MV-4-11 (cell line): ENCODE data around the gene DR1.
"Not testable (repeated sequence)": the region's sequence is repeated elsewhere in the genome, so short reads cannot be mapped to it uniquely, and the experiment has no call there.

Experiments used
- DNase-seq: peaks from one replicate; lab custom pipeline; 2025; lab: John Stamatoyannopoulos, UW

Gene DR1

DNA sequence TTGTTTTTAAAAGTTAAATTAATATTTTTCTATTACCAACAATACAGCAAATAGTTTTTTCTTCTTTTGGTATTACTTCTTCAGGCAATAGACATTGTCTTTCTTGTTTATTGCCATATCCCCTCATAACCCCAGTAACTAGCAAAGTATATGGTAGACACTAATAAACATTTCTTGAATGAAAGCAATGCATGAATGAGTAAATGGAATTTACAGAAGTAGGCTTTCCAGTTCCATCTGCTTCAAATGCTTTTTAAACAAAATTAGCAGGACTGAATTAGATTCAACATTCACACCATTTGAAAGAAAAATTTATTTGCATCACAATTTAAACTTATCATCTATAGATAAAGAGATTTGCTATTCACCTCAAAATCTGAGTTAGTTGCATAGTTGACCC, 5.6 kb upstream of the DR1 start:
- DNase-seq, result no peak

DNA sequence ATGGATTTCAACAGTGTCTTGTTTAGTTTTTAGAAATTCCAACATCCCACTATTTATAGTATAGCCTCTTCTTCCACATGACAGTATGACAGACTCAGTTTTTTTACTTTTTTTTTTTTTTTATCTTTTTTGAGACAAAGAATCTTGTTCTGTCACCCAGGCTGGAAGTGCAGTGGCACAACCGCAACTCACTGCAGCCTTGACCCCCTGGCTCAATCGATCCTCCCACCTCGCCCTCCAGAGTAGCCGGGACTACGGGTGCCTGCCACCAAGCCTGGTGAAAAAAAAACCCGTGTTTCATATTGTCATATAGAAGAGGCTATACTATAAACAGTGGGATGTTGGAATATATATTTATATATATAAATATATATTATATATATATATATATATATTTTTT, 1.2 kb upstream of the DR1 start:
- no peak for DNase-seq

DNA sequence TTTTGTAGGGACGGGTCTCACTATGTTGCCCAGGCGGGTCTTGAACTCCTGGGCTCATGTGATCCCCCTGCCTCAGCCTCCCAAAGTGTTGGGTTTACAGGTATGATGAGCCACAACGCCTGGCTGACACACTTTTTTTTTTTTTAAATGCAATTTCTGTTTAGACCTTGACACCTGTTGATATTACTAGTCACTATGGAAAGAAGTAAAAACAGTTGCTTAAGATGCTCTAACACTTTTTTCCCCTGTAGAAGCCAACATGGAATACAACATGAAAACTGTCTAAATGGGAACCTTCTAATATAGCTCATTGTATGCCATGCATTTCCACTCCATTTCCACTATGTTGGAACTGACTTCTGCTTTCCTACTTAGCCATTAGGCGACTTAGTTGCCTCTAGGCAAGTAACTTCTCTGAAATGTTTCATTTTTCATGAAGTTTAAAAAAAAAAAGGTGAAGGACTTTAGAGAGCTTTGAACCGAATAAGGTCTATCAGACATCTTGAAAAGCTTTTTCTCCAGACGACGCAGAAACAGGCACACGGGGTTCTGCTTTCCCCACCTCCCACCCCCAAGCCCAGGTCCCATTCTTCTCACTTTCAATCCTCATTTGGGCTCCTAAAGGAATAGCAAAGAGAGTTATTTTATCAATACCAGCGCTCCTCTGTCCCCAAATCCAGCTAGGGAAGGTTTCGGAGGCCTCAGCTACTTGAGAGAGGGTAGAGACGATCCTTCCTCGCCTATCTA, 648 bp upstream of the DR1 start:
- DNase-seq, result peak; percentile 61

GRCh38 chr1:93346421-93346993, 800 bp downstream of the DR1 start:
- peak; percentile 16 for DNase-seq

GRCh38 chr1:93347334-93347899, 1.7 kb downstream of the DR1 start:
- no peak for DNase-seq

- no peak for DNase-seq
Measured at GRCh38 chr1:93348104-93348728, 2.5 kb downstream of the DR1 start.

DNA sequence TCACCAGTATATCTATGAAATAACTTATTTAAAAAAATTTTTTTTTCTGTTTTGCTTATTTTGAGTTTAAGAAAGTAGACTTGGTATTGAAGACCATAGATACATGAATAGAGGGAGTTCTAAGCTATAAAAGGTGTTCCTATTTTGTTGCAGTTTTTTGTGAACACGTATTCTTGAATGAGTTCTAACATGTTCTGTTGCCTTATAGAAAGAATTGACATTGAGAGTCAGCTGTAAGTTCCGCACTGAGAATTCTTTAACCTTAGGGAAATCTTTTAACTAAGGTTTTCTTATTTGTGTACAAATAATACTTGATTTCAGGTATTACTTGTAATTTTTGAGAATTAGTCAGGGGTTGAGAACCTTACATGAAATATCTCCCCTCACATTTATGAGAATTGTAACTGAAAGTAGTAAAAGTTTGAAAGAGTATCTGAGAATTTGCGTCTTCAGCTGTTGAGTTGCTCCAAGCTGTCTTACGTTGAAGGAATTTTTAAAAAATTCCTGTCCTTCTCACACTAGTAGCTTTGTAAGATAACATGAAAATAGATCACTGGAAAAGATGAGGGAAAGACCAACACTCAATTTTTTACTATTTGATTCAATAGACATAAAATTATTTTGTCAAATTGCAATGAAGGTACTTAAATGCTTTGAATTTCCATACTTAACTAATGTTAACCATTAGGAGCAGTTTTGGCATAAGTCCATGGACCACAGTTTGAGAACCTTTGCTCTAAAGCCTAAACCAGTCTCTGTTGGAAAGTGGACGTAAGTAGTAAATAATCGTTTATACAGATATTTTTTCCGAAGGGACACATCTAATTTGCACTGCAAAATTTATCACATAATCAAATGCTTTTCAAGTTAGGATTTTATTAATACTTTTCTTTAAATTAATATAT, 3.8 kb downstream of the DR1 start:
- no peak for DNase-seq

DNA sequence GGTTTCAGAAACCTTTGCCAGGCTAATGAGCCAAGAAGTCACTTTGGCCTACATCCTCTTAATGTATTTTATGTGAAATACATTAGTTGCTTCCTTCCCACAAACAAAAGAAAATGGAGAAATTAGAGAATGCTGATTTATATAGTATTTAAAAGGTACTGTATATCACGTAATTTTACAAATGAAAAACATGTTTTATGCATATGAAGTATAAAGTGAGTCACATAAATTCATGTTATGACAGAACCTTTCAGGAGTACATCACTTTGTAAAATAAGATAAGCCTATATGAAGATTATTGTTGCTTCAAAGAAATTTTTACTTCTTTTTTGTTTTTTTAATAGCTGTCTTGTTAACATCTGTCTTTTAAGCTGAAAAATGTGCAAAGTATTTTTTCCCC, 4.6 kb downstream of the DR1 start:
- no peak for DNase-seq

GRCh38 chr1:93350875-93351274, 5.2 kb downstream of the DR1 start:
- DNase-seq, result no peak

- not testable (repeated sequence) for DNase-seq
Measured at GRCh38 chr1:93351346-93351745, 5.6 kb downstream of the DR1 start.

- no peak for DNase-seq
Measured at GRCh38 chr1:93352376-93352775, 6.7 kb downstream of the DR1 start.

DNA sequence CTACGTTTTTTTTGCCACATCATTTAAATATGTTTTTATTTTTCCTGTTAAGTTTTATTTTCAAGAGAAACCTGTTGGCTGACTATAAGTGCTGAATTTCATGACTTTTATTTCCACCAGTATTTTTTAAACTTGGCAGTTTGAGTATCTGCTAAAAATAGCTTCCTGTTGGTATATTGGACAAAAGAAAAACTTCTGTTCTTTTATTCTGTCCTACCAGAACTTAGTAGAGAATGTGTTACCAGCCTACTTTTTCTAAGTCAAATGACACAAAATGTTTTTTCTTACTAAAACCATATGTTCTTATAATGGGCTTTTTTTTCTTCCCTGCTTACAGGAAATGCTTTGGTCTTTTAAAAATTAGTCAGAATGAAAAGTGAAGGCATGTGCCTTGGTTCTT, 7.6 kb downstream of the DR1 start:
- DNase-seq, result no peak

DNA sequence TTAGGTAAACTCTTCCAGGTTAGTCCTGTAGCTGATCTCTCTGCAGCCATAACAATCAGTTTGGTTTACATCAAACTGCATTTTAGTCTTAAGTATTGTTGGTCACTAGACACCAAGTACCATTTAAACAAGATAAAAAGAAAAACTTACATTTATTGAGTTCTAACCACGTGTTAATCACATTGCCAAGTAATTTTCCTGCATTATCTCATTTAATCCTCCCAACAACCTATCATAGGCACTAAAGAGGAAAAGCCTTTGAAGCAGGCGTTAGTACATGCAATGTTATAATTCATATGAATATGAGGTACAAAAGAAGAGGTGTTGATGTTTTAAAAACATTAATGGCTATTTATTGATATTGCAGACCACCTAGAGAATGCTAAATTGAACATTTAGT, 9.0 kb downstream of the DR1 start:
- DNase-seq, result no peak

DNA sequence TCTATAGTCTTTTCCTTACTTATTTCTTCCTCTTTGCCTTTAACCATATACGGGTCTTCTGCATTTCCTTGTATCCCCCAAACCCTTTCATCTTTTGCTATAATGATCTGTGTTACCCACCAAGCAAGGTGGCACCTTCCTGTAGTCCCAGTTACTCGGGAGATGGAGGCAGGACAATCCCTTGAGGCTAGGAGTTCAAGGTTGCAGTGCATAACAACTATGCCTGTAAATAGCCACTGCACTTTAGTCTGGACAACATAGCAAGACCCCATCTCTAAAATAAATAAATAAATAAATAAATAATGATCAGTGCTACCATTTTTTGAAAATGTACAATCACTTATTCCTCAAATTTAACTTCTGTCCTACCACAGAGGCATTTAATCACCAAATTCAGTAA, 11.5 kb downstream of the DR1 start:
- DNase-seq, result no peak

DNA sequence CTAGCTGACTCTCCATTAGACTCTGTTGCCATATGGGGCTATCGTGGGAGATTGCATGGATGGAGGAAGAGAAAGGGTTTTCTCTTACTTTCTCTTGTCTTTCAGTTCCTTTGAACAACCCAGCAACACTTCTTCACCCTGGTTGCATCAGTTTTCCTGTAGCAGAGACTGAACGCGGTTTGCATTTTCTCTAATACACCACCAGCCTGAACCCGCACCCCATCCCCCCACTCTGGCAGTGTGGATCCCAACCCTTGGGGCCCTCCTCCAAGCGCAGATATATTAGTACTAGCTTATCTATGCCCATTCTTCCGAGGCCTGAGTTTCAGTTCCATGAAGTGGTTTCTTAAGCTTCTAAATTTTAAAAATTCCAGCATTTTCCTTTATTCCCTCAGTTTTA, 12.6 kb downstream of the DR1 start:
- DNase-seq, result peak; percentile 95

GRCh38 chr1:93360111-93360510, 14.4 kb downstream of the DR1 start:
- no peak for DNase-seq

DNA sequence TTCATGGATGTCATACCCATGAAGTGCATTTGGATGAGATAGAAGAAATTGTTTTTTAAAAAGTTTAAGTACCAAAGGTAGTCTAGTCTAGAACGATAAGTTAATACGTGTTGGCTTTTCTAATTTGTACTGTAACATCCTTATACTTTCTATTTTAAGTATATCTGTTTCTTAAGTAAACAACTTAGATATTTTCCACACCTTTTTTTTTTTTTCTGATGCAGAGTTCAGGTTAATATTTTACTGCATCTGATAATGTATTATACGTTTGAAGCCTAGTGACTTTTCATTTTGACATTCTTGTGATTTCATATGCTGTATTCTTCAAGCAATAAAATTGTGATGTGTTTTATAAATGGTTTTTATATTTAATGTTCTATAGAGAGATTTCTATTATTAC, 16.5 kb downstream of the DR1 start:
- no peak for DNase-seq

- DNase-seq, result no peak
Measured at GRCh38 chr1:93365813-93366212, 20.1 kb downstream of the DR1 start.

- DNase-seq, result no peak
Measured at GRCh38 chr1:93369734-93370133, 24.0 kb downstream of the DR1 start.

DNA sequence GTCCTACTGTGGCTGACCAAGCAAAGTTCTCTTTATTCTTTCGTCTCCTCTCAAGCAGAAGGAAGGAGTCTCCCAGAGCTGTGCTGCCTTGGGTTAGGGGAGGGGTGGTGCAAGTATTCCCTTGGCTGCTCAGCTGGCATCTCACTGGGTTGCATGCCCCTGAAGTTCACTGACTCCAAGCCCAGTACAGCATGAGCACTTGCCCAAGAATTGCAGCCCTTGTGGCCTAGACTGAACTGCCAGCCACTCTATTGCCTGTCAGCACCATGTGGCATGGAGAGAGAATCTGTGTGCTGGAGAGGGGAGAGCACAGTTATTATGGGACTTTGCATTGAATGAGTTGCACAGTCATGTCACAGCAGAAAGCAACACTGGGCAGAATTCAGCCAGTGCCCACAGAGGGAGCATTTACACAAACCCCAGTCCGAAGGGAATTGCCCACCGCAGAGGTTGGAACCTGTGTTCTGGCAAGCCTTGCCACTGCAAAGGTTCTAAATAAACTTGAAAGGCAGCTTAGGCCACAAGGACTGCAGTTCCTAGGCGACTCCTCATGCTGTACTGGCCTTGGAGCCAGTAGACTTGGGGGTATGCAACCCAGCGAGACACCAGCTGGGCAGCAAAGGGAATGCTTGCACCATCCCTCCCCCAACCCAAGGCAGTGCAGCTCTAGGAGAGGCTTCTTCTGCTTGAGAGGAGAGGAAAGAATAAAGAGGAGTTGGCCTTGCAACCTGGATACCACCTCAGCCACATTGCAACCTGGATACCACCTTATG, 28.8 kb downstream of the DR1 start:
- DNase-seq, result no peak

DNA sequence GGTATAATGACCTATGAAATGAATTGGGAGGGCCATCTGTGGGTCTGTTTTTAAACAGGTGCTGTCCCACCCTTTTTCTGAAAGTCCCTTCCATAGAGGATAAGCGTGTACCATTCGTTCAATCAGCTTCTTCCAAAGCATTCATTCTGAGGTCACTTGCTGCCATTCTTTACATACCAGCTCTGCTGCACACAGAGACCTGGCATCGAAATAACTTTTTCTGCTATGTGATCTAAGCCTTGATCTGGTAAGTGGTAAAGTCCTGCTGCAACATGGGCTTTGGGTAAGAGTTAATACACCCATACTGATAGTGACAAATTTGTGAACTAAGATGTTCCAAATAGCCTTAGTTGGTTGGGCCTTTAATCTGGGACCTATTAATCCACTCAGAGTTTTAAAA, 38.9 kb downstream of the DR1 start:
- no peak for DNase-seq
